ENCODE results near the gene MPV17L2. TPM values are rescaled to one million over a fixed set of nuclear protein-coding genes. Genes with fewer than 3 reads are reported as not detected.

MPV17L2 gene
- total RNA-seq, 1 donor from 2014 or later = 10.6 TPM

GRCh38 chr19:18203408-18203862 is 10.4 kb downstream of the MPV17L2 start:
- Mint-ChIP-seq H3K4me1 (ENCODE audit: low read depth) (peaks cover 3% of the 10 kb centered on the region), H3K4me3 (ENCODE audit: low read depth) (peak overlapping the region; percentile 87), H3K9me3 (ENCODE audit: low read depth) (no peaks in the 10 kb centered on the region), H3K36me3 (ENCODE audit: insufficient read depth) (peaks cover 1% of the 10 kb centered on the region), H3K27ac (peak overlapping the region; percentile 81), H3K27me3 (peaks cover 1% of the 10 kb centered on the region)
- TF ChIP-seq CTCF (IDR thresholded peaks at IDR 0.05; ENCODE audit: unreplicated experiment) = no peak
- no peak for DNase-seq (ENCODE audit: low spot score, unreplicated experiment)

DNA sequence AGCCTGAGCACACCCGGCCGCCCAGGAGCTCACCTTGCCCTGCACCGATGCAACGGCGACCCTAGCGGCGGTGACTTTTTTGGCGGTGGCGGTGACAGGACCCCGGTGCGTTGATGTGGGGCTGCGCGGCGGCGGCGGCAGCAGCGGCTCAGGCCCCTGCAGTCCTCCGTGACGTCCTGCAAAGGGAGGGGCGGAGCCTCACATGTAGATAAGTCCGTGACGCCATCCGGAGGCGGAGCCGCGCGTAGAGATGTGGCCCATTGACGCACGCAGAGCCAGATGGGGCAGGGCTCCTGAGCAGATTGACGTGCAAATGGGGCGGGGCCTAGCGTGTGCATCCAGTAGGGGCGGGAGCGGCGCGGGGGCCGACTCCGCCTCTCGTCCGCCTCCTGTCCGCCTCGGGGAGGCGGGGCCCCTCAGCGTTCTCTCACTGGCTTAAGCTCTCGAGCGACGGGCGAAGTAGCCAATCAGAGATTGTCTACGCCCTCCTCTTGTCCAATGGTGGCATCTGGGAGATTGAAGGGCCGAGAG is 10.9 kb downstream of the MPV17L2 start, which contains the start of gene RAB3A:
Gene RAB3A (minus strand): TSS at position 180 of the 531 bp plus-strand sequence. CDS start 1,302 bp downstream, outside the sequence.
- no peaks in the 10 kb centered on the region for H3K36me3 Mint-ChIP-seq (ENCODE audit: insufficient read depth)
- TF ChIP-seq CTCF (IDR thresholded peaks at IDR 0.05; ENCODE audit: unreplicated experiment) = peak; percentile 35
- DNase-seq (ENCODE audit: low spot score, unreplicated experiment) = peak; percentile 99
- H3K4me1 Mint-ChIP-seq (ENCODE audit: low read depth) = peaks cover 3% of the 10 kb centered on the region
- no peaks in the 10 kb centered on the region for H3K9me3 Mint-ChIP-seq (ENCODE audit: low read depth)
- peaks cover 6% of the 10 kb centered on the region for H3K27me3 Mint-ChIP-seq
- peak within 1 kb of the TSS; percentile 88 for H3K4me3 Mint-ChIP-seq (ENCODE audit: low read depth)
- H3K27ac Mint-ChIP-seq = peak within 1 kb of the TSS; percentile 96

- peaks cover 3% of the 10 kb centered on the region for H3K4me1 Mint-ChIP-seq (ENCODE audit: low read depth)
- no peaks in the 10 kb centered on the region for H3K36me3 Mint-ChIP-seq (ENCODE audit: insufficient read depth)
- no peak for TF ChIP-seq CTCF (IDR thresholded peaks at IDR 0.05; ENCODE audit: unreplicated experiment)
- H3K4me3 Mint-ChIP-seq (ENCODE audit: low read depth) = peak overlapping the region; percentile 88
- no peaks in the 10 kb centered on the region for H3K9me3 Mint-ChIP-seq (ENCODE audit: low read depth)
- peak overlapping the region; percentile 96 for H3K27ac Mint-ChIP-seq
- H3K27me3 Mint-ChIP-seq = peaks cover 6% of the 10 kb centered on the region
- peak; percentile 65 for DNase-seq (ENCODE audit: low spot score, unreplicated experiment)
These were observed 11.6 kb downstream of the MPV17L2 start for GRCh38 chr19:18204394-18205199.

DNA sequence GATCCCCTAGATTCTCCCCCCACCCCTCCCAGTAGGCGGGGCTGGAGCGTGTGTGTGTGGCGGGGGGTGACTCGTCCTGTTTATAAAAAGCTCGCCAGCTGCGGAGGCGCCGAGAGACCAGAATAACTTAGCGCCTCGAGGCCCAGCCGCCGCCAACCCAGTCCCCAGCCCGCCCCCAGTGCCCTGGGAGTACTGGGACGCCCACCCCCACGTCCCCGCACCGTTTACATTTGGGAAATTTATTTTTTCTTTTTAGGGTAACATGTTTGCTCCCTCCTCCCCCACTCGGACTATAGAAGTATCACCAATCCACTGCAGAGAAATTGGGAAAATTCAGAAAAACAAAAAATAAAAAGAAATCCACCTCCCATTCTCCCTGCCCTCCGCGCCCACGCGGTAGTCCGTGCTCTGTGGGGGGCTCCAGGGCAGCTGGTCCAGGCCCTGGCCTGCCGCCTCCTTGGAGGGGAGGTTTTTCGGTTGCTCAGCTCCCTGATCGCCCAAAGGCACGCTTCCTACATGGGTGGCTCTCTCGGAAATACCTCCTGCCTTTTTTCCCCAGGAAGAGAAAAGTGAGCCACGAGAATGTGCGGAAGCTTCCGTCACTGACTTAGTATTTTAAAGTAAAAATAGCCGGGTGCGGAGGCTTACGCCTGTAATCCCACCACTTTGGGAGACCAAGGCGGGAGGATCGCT is 12.3 kb downstream of the MPV17L2 start:
- DNase-seq (ENCODE audit: low spot score, unreplicated experiment) = no peak
- Mint-ChIP-seq H3K9me3 (ENCODE audit: low read depth) (no peaks in the 10 kb centered on the region), H3K36me3 (ENCODE audit: insufficient read depth) (no peaks in the 10 kb centered on the region), H3K4me1 (ENCODE audit: low read depth) (peaks cover 3% of the 10 kb centered on the region), H3K4me3 (ENCODE audit: low read depth) (peak overlapping the region; percentile 88), H3K27ac (peak overlapping the region; percentile 96), H3K27me3 (peaks cover 12% of the 10 kb centered on the region)
- no peak for TF ChIP-seq CTCF (IDR thresholded peaks at IDR 0.05; ENCODE audit: unreplicated experiment)

DNA sequence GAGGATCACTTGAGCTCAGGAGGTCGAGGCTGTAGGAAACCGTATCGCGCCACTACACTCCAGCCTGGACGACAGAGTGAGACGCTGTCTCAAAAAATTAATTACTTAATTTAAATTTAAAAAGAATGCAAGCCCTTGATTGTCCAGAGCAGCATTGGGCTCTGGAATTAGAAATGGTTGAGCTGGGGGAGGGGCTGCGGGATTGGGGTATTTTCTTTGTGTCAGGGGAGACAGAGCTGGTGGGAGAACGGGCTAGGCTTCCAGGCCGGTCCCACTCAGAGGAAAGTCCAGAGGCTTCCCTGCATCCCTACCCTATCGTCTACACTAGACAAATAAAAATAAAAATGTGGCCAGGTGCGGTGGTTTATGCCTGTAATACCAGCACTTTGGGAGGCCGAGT is 13.0 kb downstream of the MPV17L2 start:
- TF ChIP-seq CTCF (IDR thresholded peaks at IDR 0.05; ENCODE audit: unreplicated experiment) = no peak
- peaks cover 3% of the 10 kb centered on the region for H3K4me1 Mint-ChIP-seq (ENCODE audit: low read depth)
- DNase-seq (ENCODE audit: low spot score, unreplicated experiment) = no peak
- H3K27ac Mint-ChIP-seq = no peak overlapping the region
- peaks cover 14% of the 10 kb centered on the region for H3K27me3 Mint-ChIP-seq
- H3K4me3 Mint-ChIP-seq (ENCODE audit: low read depth) = no peak overlapping the region
- no peaks in the 10 kb centered on the region for H3K36me3 Mint-ChIP-seq (ENCODE audit: insufficient read depth)
- no peaks in the 10 kb centered on the region for H3K9me3 Mint-ChIP-seq (ENCODE audit: low read depth)

All from progenitor cell of endocrine pancreas (in vitro differentiated cells).